Activated CD4-positive, CD25-positive, alpha-beta regulatory T cell treated with anti-CD3 and anti-CD28 coated beads, Interleukin-2, amount 50 U/mL, for 24 hours (primary cell): Measurements from ENCODE around the gene ADGRA1.

ENCODE experiments used
- ATAC-seq, 2 donors: fragments of 150-1000 bp; cut with Tn5 transposase; one replicate each; pipeline ENCODE4 v1.10.0; 2021; ENCODE audit warnings: mild to moderate bottlenecking in 1 of 2, moderate library complexity in 1 of 2

Gene ADGRA1

DNA sequence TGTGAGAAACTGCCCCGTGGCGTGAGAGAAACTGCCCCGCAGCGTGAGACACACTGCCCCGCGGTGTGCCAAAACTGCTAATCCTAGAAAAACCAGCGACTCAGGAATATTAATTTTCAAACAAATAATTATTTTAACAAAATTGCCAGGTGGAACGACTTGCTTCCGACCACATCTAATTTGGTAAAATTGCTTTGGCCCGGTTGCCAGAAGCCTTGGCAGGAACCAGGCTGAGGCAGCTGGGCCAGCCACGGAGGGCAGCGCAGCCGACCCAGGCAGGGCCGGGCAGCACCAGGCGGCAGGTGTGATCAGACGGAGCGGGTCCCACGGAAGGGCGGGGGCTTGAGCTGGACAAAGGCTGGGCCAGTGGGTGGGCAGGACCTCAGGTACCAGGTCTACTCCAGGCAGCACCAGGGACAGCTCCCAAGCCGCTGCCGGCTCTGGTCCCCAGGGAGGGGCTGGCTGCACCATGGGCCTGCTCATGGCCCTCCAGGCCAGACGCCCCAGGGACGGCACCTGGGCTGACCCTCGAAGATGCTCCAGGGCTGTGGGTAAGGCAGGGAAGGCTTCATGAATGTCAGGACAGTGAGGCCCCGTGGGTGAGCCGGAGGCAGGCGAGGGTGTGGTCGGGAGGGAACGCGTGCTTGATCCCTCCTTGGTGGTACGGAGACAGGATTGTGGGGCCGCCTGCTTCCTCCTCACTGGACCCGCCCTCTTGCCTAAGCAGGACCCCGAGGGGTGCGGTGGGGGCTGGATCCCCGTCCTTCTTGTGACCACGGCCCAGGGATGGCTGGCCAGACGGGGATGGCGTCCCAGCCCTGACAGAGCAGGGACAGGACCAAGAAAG, 7.7 kb upstream of the ADGRA1 start:
- no peak for ATAC-seq

GRCh38 chr10:133080683-133081040, 7.1 kb upstream of the ADGRA1 start:
- ATAC-seq, result no peak

DNA sequence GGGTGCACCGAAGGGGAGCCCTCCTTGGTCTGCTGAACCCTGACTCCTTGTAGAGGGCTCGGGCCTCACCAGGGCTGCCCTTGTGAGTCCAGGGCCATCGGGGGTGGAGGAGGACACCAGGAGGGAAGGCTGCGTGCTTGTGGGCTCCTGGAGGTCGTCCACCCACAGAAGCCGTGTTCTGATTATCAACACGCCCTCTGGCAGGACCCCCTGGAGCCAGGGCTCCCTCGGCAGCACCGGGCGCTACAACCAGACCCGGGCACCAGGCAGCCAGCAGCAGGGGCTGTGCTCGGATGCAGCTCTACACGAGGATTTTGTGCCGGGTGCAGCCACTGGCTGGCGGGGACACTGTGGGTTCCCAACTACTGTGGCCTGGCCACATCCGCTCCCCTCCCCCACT, 6.1 kb upstream of the ADGRA1 start:
- no peak for ATAC-seq

- ATAC-seq, result no peak
Measured at GRCh38 chr10:133082685-133083421, 4.9 kb upstream of the ADGRA1 start.

- ATAC-seq, result no peak
Measured at GRCh38 chr10:133083422-133084100, 4.2 kb upstream of the ADGRA1 start.

DNA sequence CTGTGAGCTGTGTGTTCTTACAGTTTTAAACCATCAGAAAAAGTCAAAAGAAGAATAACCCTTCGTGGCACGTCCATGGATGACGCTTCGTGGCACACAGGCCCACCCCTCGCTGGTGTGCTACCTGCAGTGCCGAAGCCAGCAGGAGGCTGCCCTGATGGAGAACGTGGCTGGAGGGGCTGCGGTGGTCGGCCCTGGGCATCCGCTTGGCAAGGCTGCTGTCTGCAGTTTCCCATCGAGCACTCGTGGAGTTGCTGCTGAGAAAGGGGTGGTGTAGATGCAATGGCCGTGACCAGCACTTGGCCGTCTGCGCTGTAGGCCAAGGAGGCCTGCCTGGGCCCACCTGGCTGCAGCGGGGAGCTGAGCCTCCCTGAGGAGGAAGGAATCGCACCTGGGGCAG, 3.2 kb upstream of the ADGRA1 start:
- ATAC-seq, result no peak

- no peak for ATAC-seq
Measured at GRCh38 chr10:133085251-133086125, 2.2 kb upstream of the ADGRA1 start.

DNA sequence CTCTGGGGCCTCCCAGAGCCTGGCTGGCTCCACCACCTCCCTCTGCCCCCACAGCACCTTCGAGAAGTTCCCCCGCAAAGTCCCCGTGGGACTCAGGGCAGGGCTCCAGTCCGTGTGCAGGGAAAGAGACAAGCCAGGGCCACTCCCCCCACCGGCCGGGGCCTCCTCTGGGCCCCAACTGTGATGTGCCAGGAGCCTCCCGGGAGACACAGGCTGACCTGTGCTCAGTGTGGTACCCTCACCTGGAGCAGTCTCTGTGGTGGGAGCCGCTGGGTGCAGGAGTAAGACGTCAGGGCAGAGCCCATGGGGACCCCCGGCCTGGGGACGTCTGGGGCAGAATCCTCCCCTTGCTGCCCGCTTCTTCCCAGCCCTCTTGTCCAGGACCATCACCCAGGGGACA, 1.5 kb upstream of the ADGRA1 start:
- no peak for ATAC-seq

- ATAC-seq, result no peak
Measured at GRCh38 chr10:133087045-133087678, 562 bp upstream of the ADGRA1 start.

DNA sequence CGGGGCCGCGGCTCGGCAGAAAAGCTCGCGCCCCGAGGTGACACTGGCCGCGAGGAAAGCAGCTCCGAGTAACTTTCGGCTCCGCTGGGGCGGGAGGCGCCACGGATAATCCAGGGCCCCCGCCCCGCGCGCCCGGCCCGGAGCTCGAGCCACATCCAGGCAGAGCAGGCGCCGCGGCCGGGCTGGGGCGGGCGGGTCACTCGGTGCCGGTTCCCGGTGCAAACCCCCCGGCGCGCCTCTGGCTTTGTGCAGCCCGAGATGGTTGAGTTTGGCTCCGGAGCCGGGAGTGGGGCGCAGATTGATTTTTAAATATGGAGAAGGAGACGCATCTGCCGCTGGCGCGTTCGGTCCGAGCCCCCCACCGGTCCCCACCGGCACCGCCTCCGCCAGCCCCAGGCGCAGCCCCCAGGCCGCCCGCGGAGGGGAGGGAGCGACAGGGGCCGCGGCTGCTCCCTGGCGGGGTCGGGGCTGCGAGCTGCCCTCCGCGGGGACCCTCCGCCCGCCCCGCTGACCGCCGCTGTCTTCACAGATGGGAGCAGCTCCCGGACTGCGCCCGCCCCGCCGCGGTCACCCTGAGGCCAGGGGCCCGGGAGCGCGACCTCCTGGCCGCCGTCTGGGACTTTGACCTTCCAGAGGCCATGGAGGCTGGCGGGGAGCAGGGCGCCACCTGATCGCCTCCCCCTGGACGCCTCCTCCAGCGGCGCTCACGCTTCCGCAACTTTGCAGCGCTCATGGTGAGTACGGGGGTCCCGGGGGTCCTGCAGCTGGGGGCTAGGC, 643 bp downstream of the ADGRA1 start:
- ATAC-seq, result no peak

GRCh38 chr10:133088956-133089800, 1.5 kb downstream of the ADGRA1 start:
- no peak for ATAC-seq

- no peak for ATAC-seq
Measured at GRCh38 chr10:133090101-133090500, 2.4 kb downstream of the ADGRA1 start.

DNA sequence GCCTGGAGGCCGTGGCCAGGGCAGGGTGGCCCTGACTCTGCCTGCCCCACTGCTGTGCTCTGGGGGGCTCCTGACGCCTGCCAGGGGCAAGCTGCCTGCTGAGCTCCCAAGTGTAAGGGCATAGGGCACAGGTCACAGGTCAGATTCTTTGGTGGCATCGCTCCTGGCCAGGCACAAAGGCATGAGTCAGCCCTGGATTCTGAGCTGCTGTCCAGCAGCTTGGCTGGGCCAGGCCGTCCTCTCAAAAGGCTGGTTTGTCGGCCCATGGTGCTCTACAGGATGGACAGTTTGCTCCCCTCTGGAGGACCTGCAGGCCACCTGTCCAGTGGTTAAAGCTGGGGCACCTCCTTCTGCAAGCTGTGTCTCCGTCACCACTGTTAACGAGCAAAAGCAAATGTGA, 2.9 kb downstream of the ADGRA1 start:
- ATAC-seq, result no peak

DNA sequence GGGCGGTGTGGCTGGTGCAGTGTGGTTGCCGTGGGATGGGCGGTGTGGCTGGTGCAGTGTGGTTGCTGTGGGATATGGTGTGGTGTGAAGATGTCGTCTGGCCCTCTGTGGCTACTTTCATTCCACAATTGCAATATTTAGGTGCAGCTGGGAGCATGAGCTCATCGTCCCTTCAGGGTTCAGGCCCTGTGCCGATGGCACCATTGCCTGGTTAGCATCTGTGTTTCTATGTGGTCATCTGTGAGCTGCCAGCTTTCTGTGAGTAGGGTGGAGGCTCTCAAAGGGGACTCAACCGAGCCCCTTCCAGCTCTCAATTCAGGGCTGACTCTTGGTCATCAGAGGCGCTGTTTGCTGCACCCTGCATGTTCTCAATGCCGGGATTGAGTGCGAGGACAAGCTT, 3.6 kb downstream of the ADGRA1 start:
- ATAC-seq, result no peak

DNA sequence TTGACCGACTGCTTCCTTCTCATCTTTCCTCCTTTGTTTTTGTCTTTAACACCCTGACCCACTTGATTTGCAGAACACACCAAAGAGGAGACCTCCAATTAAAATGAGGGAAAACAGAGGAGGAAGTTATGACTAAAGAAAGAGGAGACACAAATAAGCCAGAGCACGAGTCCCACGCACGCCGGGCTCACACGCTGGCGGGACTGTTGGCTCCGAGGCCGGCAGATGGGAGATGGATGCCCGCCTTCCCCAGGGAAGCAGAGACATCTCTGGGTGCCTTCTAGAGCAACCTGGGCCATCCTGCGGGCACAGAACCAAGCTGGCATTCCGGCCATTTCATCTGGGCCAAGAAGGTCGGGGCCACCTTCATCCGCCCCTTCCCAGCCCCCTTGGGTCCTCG, 5.6 kb downstream of the ADGRA1 start:
- no peak for ATAC-seq

GRCh38 chr10:133094286-133094685, 6.6 kb downstream of the ADGRA1 start:
- ATAC-seq, result no peak

- ATAC-seq, result no peak
Measured at GRCh38 chr10:133094866-133095265, 7.1 kb downstream of the ADGRA1 start.

- ATAC-seq, result no peak
Measured at GRCh38 chr10:133095586-133095985, 7.9 kb downstream of the ADGRA1 start.

- no peak for ATAC-seq
Measured at GRCh38 chr10:133096616-133097269, 9.0 kb downstream of the ADGRA1 start.

GRCh38 chr10:133097418-133097817, 9.7 kb downstream of the ADGRA1 start:
- no peak for ATAC-seq
